ENCODE data around the gene BEAN1.
A peak's percentile ranks its signal among the peaks of the same experiment; 100 is the strongest.

Gene BEAN1

GRCh38 chr16:66517586-66518263 lies 90.6 kb downstream of the BEAN1 start:
- no peak overlapping the region for H3K4me2 ChIP-seq (ENCODE audit: insufficient read depth, low read length)
- TF ChIP-seq EZH2 (IDR thresholded peaks at IDR 0.05; ENCODE audit: borderline replicate concordance, low read depth, low read length, severe bottlenecking) (no peak), CTCF (IDR thresholded peaks at IDR 0.05; ENCODE audit: borderline replicate concordance, extremely low read depth, low read length, poor library complexity, severe bottlenecking) (no peak)
- no peak for ATAC-seq (ENCODE audit: insufficient read depth, low read depth)
- peaks cover 18% of the 10 kb centered on the region; the same call in 1 of the 2 replicates for H3K36me3 ChIP-seq (ENCODE audit: insufficient read depth, low read length)
- no peaks in the 10 kb centered on the region for H3K9me3 ChIP-seq (ENCODE audit: insufficient read depth, low read length, severe bottlenecking)
- H3K79me2 ChIP-seq (ENCODE audit: insufficient read depth, low read length), result peaks cover 2% of the 10 kb centered on the region; the same call in 1 of the 2 replicates
- no peak for DNase-seq
- peaks cover 52% of the 10 kb centered on the region for H3K4me1 ChIP-seq (ENCODE audit: insufficient read depth, low read length)
- H4K20me1 ChIP-seq (ENCODE audit: insufficient read depth, low read length), result no peaks in the 10 kb centered on the region
- H3K27ac ChIP-seq (ENCODE audit: low read length), result peak overlapping the region; percentile 81
- no peak overlapping the region for H3K4me3 ChIP-seq (ENCODE audit: low read depth in 1 of 2, low read length in 2 of 2)
- H3K9ac ChIP-seq (ENCODE audit: low read depth, low read length), result no peak overlapping the region
- no peak overlapping the region for H2AFZ ChIP-seq (ENCODE audit: low read depth, low read length)
- H3K27me3 ChIP-seq (ENCODE audit: insufficient read depth, low read length, poor library complexity), result no peaks in the 10 kb centered on the region

GRCh38 chr16:66519482-66520373 lies 92.6 kb downstream of the BEAN1 start:
- Histone ChIP-seq H3K9ac (ENCODE audit: low read depth, low read length) (no peak overlapping the region), H3K27ac (ENCODE audit: low read length) (peak overlapping the region; percentile 99), H3K4me2 (ENCODE audit: insufficient read depth, low read length) (no peak overlapping the region), H3K27me3 (ENCODE audit: insufficient read depth, low read length, poor library complexity) (no peaks in the 10 kb centered on the region), H3K9me3 (ENCODE audit: insufficient read depth, low read length, severe bottlenecking) (no peaks in the 10 kb centered on the region), H3K79me2 (ENCODE audit: insufficient read depth, low read length) (peaks cover 2% of the 10 kb centered on the region; the same call in 1 of the 2 replicates), H3K4me1 (ENCODE audit: insufficient read depth, low read length) (peaks cover 72% of the 10 kb centered on the region), H3K36me3 (ENCODE audit: insufficient read depth, low read length) (peaks cover 16% of the 10 kb centered on the region; the same call in 1 of the 2 replicates), H2AFZ (ENCODE audit: low read depth, low read length) (no peak overlapping the region), H3K4me3 (ENCODE audit: low read depth in 1 of 2, low read length in 2 of 2) (no peak overlapping the region), H4K20me1 (ENCODE audit: insufficient read depth, low read length) (no peaks in the 10 kb centered on the region)
- DNase-seq (no peak), ATAC-seq (ENCODE audit: insufficient read depth, low read depth) (no peak)
- TF ChIP-seq EZH2 (IDR thresholded peaks at IDR 0.05; ENCODE audit: borderline replicate concordance, low read depth, low read length, severe bottlenecking) (no peak), CTCF (IDR thresholded peaks at IDR 0.05; ENCODE audit: borderline replicate concordance, extremely low read depth, low read length, poor library complexity, severe bottlenecking) (no peak)

GRCh38 chr16:66520406-66521170 lies 93.5 kb downstream of the BEAN1 start:
- TF ChIP-seq CTCF (IDR thresholded peaks at IDR 0.05; ENCODE audit: borderline replicate concordance, extremely low read depth, low read length, poor library complexity, severe bottlenecking) (no peak), EZH2 (IDR thresholded peaks at IDR 0.05; ENCODE audit: borderline replicate concordance, low read depth, low read length, severe bottlenecking) (no peak)
- no peaks in the 10 kb centered on the region for H4K20me1 ChIP-seq (ENCODE audit: insufficient read depth, low read length)
- H3K4me2 ChIP-seq (ENCODE audit: insufficient read depth, low read length), result no peak overlapping the region
- peaks cover 2% of the 10 kb centered on the region; the same call in 1 of the 2 replicates for H3K79me2 ChIP-seq (ENCODE audit: insufficient read depth, low read length)
- no peaks in the 10 kb centered on the region for H3K27me3 ChIP-seq (ENCODE audit: insufficient read depth, low read length, poor library complexity)
- peaks cover 11% of the 10 kb centered on the region; the same call in 1 of the 2 replicates for H3K36me3 ChIP-seq (ENCODE audit: insufficient read depth, low read length)
- DNase-seq (peak; percentile 24), ATAC-seq (ENCODE audit: insufficient read depth, low read depth) (no peak)
- peak overlapping the region; percentile 99 for H3K27ac ChIP-seq (ENCODE audit: low read length)
- no peak overlapping the region for H3K4me3 ChIP-seq (ENCODE audit: low read depth in 1 of 2, low read length in 2 of 2)
- H3K4me1 ChIP-seq (ENCODE audit: insufficient read depth, low read length), result peaks cover 77% of the 10 kb centered on the region
- H3K9me3 ChIP-seq (ENCODE audit: insufficient read depth, low read length, severe bottlenecking), result no peaks in the 10 kb centered on the region
- 0 out of 2 replicates have a peak overlapping the region, but pooled peaks have one; percentile 53 for H3K9ac ChIP-seq (ENCODE audit: low read depth, low read length)
- no peak overlapping the region for H2AFZ ChIP-seq (ENCODE audit: low read depth, low read length)
